H1 (cell line): ENCODE data around the gene ZNF423. TPM values are rescaled to one million over a fixed set of nuclear protein-coding genes. Genes with fewer than 3 reads are reported as not detected.

Experiments used
- CTCF ChIA-PET: fragments of 300-600 bp; sonication (Branson Sonifier 250); formaldehyde crosslinking; loops from one replicate; lab custom pipeline; 2021; ENCODE audit not compliant: partially characterized antibody; lab: Charles Lee
- POLR2A ChIA-PET: fragments of 300-600 bp; sonication (Branson Sonifier 250); formaldehyde crosslinking; loops from one replicate; lab custom pipeline; 2021; ENCODE audit warnings: inconsistent platforms; ENCODE audit not compliant: partially characterized antibody; lab: Charles Lee
- DNase-seq, 2 experiments: peaks; one replicate each; pipeline versions ENCODE4 v3.0.0 to v3.0.0-alpha.2; 2010 to 2022; ENCODE audit warnings: low spot score in 2 of 2, low read depth in 1 of 2, mixed read lengths in 1 of 2
- FAIRE-seq: peaks from 2 replicates; lab custom pipeline; 2011; peaks lifted over from hg19 to GRCh38; lab: Jason Lieb, UNC
- H2AFZ ChIP-seq: 2 replicates; pipeline ENCODE4 v1.8.1; 2012; ENCODE audit warnings: low read length, inconsistent platforms
- H2AK5ac ChIP-seq: 2 replicates; pipeline ENCODE4 v1.6.1; 2013; ENCODE audit warnings: low read depth, low read length
- H2BK120ac ChIP-seq: replicated peaks from 2 replicates; pipeline ENCODE3; 2013; ENCODE audit warnings: low read depth, low read length, inconsistent platforms
- H2BK12ac ChIP-seq: 2 replicates; pipeline ENCODE4 v1.6.1; 2013; ENCODE audit warnings: low read depth, low read length
- H2BK15ac ChIP-seq: 2 replicates; pipeline ENCODE4 v1.6.1; 2013; ENCODE audit warnings: low read length
- H2BK20ac ChIP-seq: 2 replicates; pipeline ENCODE4 v1.6.1; 2013; ENCODE audit warnings: low read length
- H2BK5ac ChIP-seq: 2 replicates; pipeline ENCODE4 v1.6.1; 2013; ENCODE audit warnings: low read depth, low read length
- H3K14ac ChIP-seq: 2 replicates; pipeline ENCODE4 v1.6.1; 2013; ENCODE audit warnings: inconsistent platforms; ENCODE audit not compliant: insufficient read length
- H3K18ac ChIP-seq: 2 replicates; pipeline ENCODE4 v1.6.1; 2013; ENCODE audit warnings: low read length; ENCODE audit errors: extremely low read depth
- H3K23ac ChIP-seq: 2 replicates; pipeline ENCODE4 v1.6.1; 2013; ENCODE audit warnings: inconsistent platforms; ENCODE audit not compliant: insufficient read length
- H3K23me2 ChIP-seq: 2 replicates; pipeline ENCODE4 v1.6.1; 2013; ENCODE audit warnings: low read depth, low read length
- H3K27ac ChIP-seq: 2 replicates; pipeline ENCODE4 v1.6.1; 2011; ENCODE audit warnings: low read depth, low read length, inconsistent platforms
- H3K27me3 ChIP-seq, 4 experiments: replicated peaks in 1 of 4; 1 replicate in 1 of 4; 2 replicates in 3 of 4; pipeline versions ENCODE4 v1.6.1 to v1.8.1; 2011 to 2013; ENCODE audit warnings: low read length in 3 of 4, mild to moderate bottlenecking in 3 of 4, inconsistent platforms in 2 of 4, mixed read lengths in 2 of 4, moderate library complexity in 1 of 4; ENCODE audit not compliant: control insufficient read depth in 3 of 4, insufficient read depth in 3 of 4; ENCODE audit errors: extremely low read depth in 1 of 4
- H3K36me3 ChIP-seq, 4 experiments: 2 replicates each; pipeline versions ENCODE4 v1.6.1 to v1.8.1; 2011 to 2013; ENCODE audit warnings: mild to moderate bottlenecking in 4 of 4, low read length in 3 of 4, moderate library complexity in 2 of 4, control low read depth in 1 of 4, inconsistent platforms in 1 of 4; ENCODE audit not compliant: insufficient read depth in 4 of 4, control insufficient read depth in 2 of 4
- H3K4ac ChIP-seq: replicated peaks from 2 replicates; pipeline ENCODE3; 2013; ENCODE audit warnings: low read length, low read depth, mixed read lengths, inconsistent platforms; ENCODE audit not compliant: insufficient read length
- H3K4me1 ChIP-seq, 4 experiments: replicated peaks in 1 of 4; 1 replicate in 1 of 4; 2 replicates in 3 of 4; pipeline versions ENCODE4 v1.6.1 to v1.8.1; 2011 to 2013; ENCODE audit warnings: low read length in 3 of 4, inconsistent platforms in 2 of 4, mixed read lengths in 1 of 4; ENCODE audit not compliant: insufficient read depth in 4 of 4, control insufficient read depth in 3 of 4
- H3K4me2 ChIP-seq, 2 experiments: 2 replicates each; pipeline versions ENCODE4 v1.6.1 to v1.8.1; 2011 to 2013; ENCODE audit warnings: low read depth in 2 of 2, low read length in 2 of 2, control low read depth in 1 of 2, inconsistent platforms in 1 of 2, mild to moderate bottlenecking in 1 of 2; ENCODE audit not compliant: insufficient read depth in 1 of 2
- H3K4me3 ChIP-seq, 4 experiments: fragments of 200-600, 300-600 bp in 1 of 4; sonication (generic), shearing (Covaris generic), sonication (Bioruptor Twin) in 1 of 4; 2 replicates each; pipeline versions ENCODE4 v1.5.1 to v1.8.1; 2011 to 2016; ENCODE audit warnings: low read length in 4 of 4, low read depth in 3 of 4, control low read depth in 2 of 4, inconsistent platforms in 2 of 4, mild to moderate bottlenecking in 2 of 4, mixed read lengths in 1 of 4, moderate library complexity in 1 of 4; ENCODE audit not compliant: insufficient read depth in 2 of 4; ENCODE audit errors: extremely low read depth in 1 of 4
- H3K56ac ChIP-seq: replicated peaks from 2 replicates; pipeline ENCODE3; 2013; ENCODE audit warnings: low read depth, mild to moderate bottlenecking, mixed read lengths, low read length, inconsistent platforms; ENCODE audit not compliant: insufficient read length
- H3K79me1 ChIP-seq: 2 replicates; pipeline ENCODE4 v1.6.1; 2013; ENCODE audit warnings: low read depth, low read length, control low read depth
- H3K79me2 ChIP-seq, 2 experiments: 2 replicates each; pipeline versions ENCODE4 v1.6.1 to v1.8.1; 2012 to 2013; ENCODE audit warnings: low read length in 2 of 2, mild to moderate bottlenecking in 2 of 2, inconsistent platforms in 1 of 2; ENCODE audit not compliant: insufficient read depth in 2 of 2, control insufficient read depth in 1 of 2
- H3K9ac ChIP-seq, 4 experiments: replicated peaks in 1 of 4; 1 replicate in 1 of 4; 2 replicates in 3 of 4; pipeline versions ENCODE4 v1.6.1 to v1.8.1; 2011 to 2013; ENCODE audit warnings: low read depth in 3 of 4, low read length in 3 of 4, control low read depth in 2 of 4, mild to moderate bottlenecking in 2 of 4, moderate library complexity in 2 of 4, inconsistent platforms in 1 of 4; ENCODE audit errors: extremely low read depth in 1 of 4
- H3K9me3 ChIP-seq, 2 experiments: 2 replicates each; pipeline versions ENCODE4 v1.6.1 to v1.8.1; 2012 to 2013; ENCODE audit warnings: mild to moderate bottlenecking in 2 of 2, moderate library complexity in 2 of 2, control low read depth in 1 of 2, inconsistent platforms in 1 of 2, low read depth in 1 of 2, low read length in 1 of 2, mixed read lengths in 1 of 2; ENCODE audit not compliant: insufficient read depth in 2 of 2
- H4K20me1 ChIP-seq, 2 experiments: replicated peaks in 1 of 2; 2 replicates each; pipeline versions ENCODE3 to v1.8.1; 2011 to 2013; ENCODE audit warnings: inconsistent platforms in 2 of 2, low read length in 2 of 2, mild to moderate bottlenecking in 1 of 2; ENCODE audit not compliant: insufficient read depth in 2 of 2, control insufficient read depth in 1 of 2
- H4K5ac ChIP-seq: 2 replicates; pipeline ENCODE4 v1.6.1; 2013; ENCODE audit warnings: low read length, low read depth, mixed read lengths, inconsistent platforms; ENCODE audit not compliant: insufficient read length
- H4K8ac ChIP-seq: 2 replicates; pipeline ENCODE4 v1.8.0; 2013; ENCODE audit warnings: mild to moderate bottlenecking, moderate library complexity, low read length, inconsistent platforms; ENCODE audit not compliant: insufficient read depth; ENCODE audit errors: extremely low read depth
- H4K91ac ChIP-seq: replicated peaks from 2 replicates; pipeline ENCODE3; 2013; ENCODE audit warnings: low read length, mixed read lengths, inconsistent platforms; ENCODE audit not compliant: insufficient read length
- ASH2L ChIP-seq: fragments of 200-600, 300-600 bp; sonication (generic); IDR thresholded peaks from one replicate; pipeline ENCODE4 v1.7.1; 2017; ENCODE audit warnings: low read length
- BACH1 ChIP-seq: IDR thresholded peaks from 2 replicates; pipeline ENCODE4 v1.6.1; 2012; ENCODE audit warnings: low read length, improper control_type of control experiment
- CBX8 ChIP-seq: fragments of 300-800, 300-1000 bp; sonication (generic); IDR thresholded peaks from 2 replicates; pipeline ENCODE4 v1.7.1; 2016; ENCODE audit warnings: low read depth, low read length, borderline replicate concordance
- CHD1 ChIP-seq: IDR thresholded peaks from 2 replicates; pipeline ENCODE4 v1.6.1; 2012; ENCODE audit warnings: low read depth, low read length, improper control_type of control experiment
- NANOG ChIP-seq: IDR thresholded peaks from 2 replicates; pipeline ENCODE4 v1.6.1; 2011; ENCODE audit warnings: low read length, low read depth, mild to moderate bottlenecking, inconsistent platforms; ENCODE audit not compliant: insufficient read depth, poor library complexity, severe bottlenecking
- SIRT6 ChIP-seq: IDR thresholded peaks from one replicate; pipeline ENCODE4 v1.7.1; 2012; ENCODE audit warnings: low read length, inconsistent platforms
- SRF ChIP-seq: IDR thresholded peaks from 2 replicates; pipeline ENCODE4 v1.6.1; 2011; ENCODE audit warnings: mild to moderate bottlenecking, low read depth, low read length, moderate library complexity
- TCF12 ChIP-seq: IDR thresholded peaks from 2 replicates; pipeline ENCODE4 v1.6.1; 2011; ENCODE audit warnings: low read depth, mild to moderate bottlenecking, low read length
- WGBS, 2 experiments: shearing (Covaris generic) in 1 of 2; methylation state at CpG; one replicate each; pipeline versions ENCODE4 v1.1.6 to v1.1.7; 2013 to 2015; ENCODE audit warnings: low lambda C conversion rate in 2 of 2, mixed read lengths in 2 of 2, inconsistent platforms in 1 of 2, low coverage in 1 of 2, missing lambda C conversion rate in 1 of 2; ENCODE audit not compliant: insufficient replicate concordance in 2 of 2, insufficient coverage in 1 of 2, insufficient read length in 1 of 2; ENCODE audit errors: extremely low coverage in 1 of 2, missing lambda C conversion rate in 1 of 2; 5-methylcytosine and 5-hydroxymethylcytosine counted together
- polyA plus RNA-seq, 7 experiments: library from polyadenylated mRNA; depleted of rRNA in 3 of 7; stranded (reverse) in 5 of 7; unstranded in 2 of 7; fragments of >200 nt in 5 of 7; fragments of 200-250 nt in 2 of 7; gene quantifications; 1 replicate in 5 of 7; 2 replicates in 1 of 7; 4 replicates in 1 of 7; pipeline versions ENCODE4 v1.2.1 to v1.2.3, GENCODE V29; 2011 to 2013; ENCODE audit warnings: missing spikeins in 2 of 7, mixed read lengths in 2 of 7
- total RNA-seq: library from RNA; stranded (reverse); fragmentation: NEBNext Ultra II Directional; extraction: Animal tissue kit (Norgen Biotek cat#: 25700); gene quantifications from 2 replicates; pipeline ENCODE4 v1.2.1, GENCODE V29; 2021
- TF ChIP-seq, protein P1 (sequence below): IDR thresholded peaks from 2 replicates; pipeline ENCODE4 v1.6.1; 2012; ENCODE audit warnings: inconsistent platforms
- TF ChIP-seq, protein P2 (sequence below): IDR thresholded peaks from 2 replicates; pipeline ENCODE4 v1.6.1; 2011; ENCODE audit warnings: low read depth, mild to moderate bottlenecking, low read length; ENCODE audit not compliant: insufficient read depth

Gene ZNF423
- total and polyA plus RNA-seq, 2 of the 8 experiments (the other 6 are each of a cell fraction or from before 2014, with no cell fraction given), result 38.2 to 52.3 TPM

DNA sequence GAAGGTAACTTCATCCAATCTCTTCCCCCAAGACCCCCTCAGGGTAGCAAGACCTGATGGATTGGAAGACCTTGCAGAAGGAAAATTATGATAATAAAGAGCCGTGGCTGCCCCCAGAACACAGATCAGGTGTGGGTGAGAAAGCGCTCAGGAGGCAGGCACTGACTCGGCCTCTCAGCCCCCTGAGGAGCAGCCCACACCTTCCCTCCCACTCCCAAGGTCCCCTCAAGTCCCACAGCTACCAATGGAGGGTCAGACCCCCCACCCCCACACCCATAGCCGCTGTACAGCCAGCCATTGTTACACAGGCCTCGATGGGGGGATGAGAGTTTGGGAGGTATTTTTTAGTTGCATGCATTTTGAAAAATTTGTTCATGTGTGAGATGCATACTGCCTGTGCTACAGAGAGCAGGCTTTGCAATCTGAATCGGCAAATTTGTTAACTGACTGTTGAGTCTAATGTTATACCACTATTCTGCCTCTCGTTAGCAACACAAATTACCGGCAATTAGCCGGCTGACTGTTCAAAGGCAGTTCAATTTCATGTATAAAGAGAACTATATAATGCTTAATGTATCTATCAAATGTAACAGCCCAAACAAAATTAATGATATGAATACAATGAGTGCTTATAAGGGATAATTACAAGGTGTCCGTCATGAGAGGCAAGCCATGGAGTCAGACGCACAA lies 270.6 kb downstream of the ZNF423 start:
- 90% methylated on average over 11 of the region's 11 CpGs; no CpG with 5 or more reads in 1 of the 2 experiments for WGBS, 2 experiments
- DNase-seq, result no peak
- Histone ChIP-seq H3K4me3 (no peak overlapping the region), H4K5ac (no peak overlapping the region), H2BK5ac (no peak overlapping the region), H3K79me2 (peaks cover 0 to 6% of the 10 kb centered on the region in 2 experiments; a peak in 1 of 4 replicates), H3K4me1 (peaks cover 4 to 30% (median 19%) of the 10 kb centered on the region in 4 experiments), H3K36me3 (no peaks in the 10 kb centered on the region), H3K23me2 (peaks cover 2% of the 10 kb centered on the region; the same call in 1 of the 2 replicates), H3K4me2 (no peak overlapping the region), H3K27me3 (no peaks in the 10 kb centered on the region), H2BK120ac (no peak overlapping the region), H3K18ac (no peak overlapping the region), H2BK12ac (no peak overlapping the region), H2AK5ac (no peak overlapping the region), H3K4ac (no peak overlapping the region), H2BK15ac (no peak overlapping the region), H3K9ac (no peak overlapping the region), H3K14ac (no peak overlapping the region), H4K20me1 (no peaks in the 10 kb centered on the region), H3K79me1 (no peaks in the 10 kb centered on the region; the same call in 1 of the 2 replicates), H4K8ac (no peak overlapping the region), H2BK20ac (0 out of 2 replicates have a peak overlapping the region, but pooled peaks have one; percentile 17), H3K9me3 (no peaks in the 10 kb centered on the region), H3K27ac (no peak overlapping the region), H4K91ac (no peak overlapping the region), H3K56ac (no peak overlapping the region), H3K23ac (no peak overlapping the region), H2AFZ (no peak overlapping the region)
- TF ChIP-seq, protein P1, sequence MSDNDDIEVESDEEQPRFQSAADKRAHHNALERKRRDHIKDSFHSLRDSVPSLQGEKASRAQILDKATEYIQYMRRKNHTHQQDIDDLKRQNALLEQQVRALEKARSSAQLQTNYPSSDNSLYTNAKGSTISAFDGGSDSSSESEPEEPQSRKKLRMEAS, result no peak
- TF ChIP-seq SRF, result no peak
- no peak for TF ChIP-seq NANOG
- no peak for TF ChIP-seq ASH2L
- TF ChIP-seq, protein P2, sequence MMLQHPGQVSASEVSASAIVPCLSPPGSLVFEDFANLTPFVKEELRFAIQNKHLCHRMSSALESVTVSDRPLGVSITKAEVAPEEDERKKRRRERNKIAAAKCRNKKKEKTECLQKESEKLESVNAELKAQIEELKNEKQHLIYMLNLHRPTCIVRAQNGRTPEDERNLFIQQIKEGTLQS, result no peak
- no peak for TF ChIP-seq CHD1
- TF ChIP-seq BACH1, result no peak
- TF ChIP-seq CBX8, result no peak
- no peak for TF ChIP-seq TCF12
- TF ChIP-seq SIRT6, result no peak
- FAIRE-seq, result no peak
- ChIA-PET POLR2A (no interaction called here), CTCF (interaction anchor here (1.4 kb wide), 1 partner anchor 20 kb away, joined by 4 read pairs; no protein-coding TSS in a partner anchor)
